ENCODE measurements around the gene PDCD7.
"Not testable (repeated sequence)": the region's sequence is repeated elsewhere in the genome, so short reads cannot be mapped to it uniquely, and the experiment has no call there.

PDCD7 gene

GRCh38 chr15:65147902-65148301 lies 14.3 kb upstream of the PDCD7 start:
- Histone ChIP-seq H3K9ac (ENCODE audit: low read depth, low read length, poor library complexity, severe bottlenecking) (no peak overlapping the region), H3K4me1 (ENCODE audit: insufficient read depth, low read length, poor library complexity, severe bottlenecking) (no peaks in the 10 kb centered on the region), H3K4me2 (ENCODE audit: low read depth, low read length, poor library complexity, severe bottlenecking) (no peak overlapping the region), H3F3A (ENCODE audit: low read depth) (no peaks in the 10 kb centered on the region), H3K4me3 (ENCODE audit: low read length, poor library complexity, severe bottlenecking) (no peak overlapping the region), H3K36me3 (ENCODE audit: insufficient read depth, low read length) (peaks cover 40% of the 10 kb centered on the region; the same call in 1 of the 2 replicates), H2AFZ (ENCODE audit: low read length) (no peak overlapping the region), H3K9me3 (ENCODE audit: insufficient read depth, low read depth, low read length) (no peaks in the 10 kb centered on the region), H3K9me2 (replicated peaks; ENCODE audit: low read depth, low read length) (no peaks in the 10 kb centered on the region), H3K27me3 (ENCODE audit: insufficient read depth, low read length, poor library complexity, severe bottlenecking) (no peaks in the 10 kb centered on the region), H4K20me1 (ENCODE audit: insufficient read depth, low read length, poor library complexity, severe bottlenecking) (no peaks in the 10 kb centered on the region), H3K79me2 (ENCODE audit: insufficient read depth, low read length) (no peaks in the 10 kb centered on the region)
- no peak for TF ChIP-seq EZH2phosphoT487 (IDR thresholded peaks at IDR 0.05; ENCODE audit: borderline replicate concordance)
- TF ChIP-seq, protein P1, sequence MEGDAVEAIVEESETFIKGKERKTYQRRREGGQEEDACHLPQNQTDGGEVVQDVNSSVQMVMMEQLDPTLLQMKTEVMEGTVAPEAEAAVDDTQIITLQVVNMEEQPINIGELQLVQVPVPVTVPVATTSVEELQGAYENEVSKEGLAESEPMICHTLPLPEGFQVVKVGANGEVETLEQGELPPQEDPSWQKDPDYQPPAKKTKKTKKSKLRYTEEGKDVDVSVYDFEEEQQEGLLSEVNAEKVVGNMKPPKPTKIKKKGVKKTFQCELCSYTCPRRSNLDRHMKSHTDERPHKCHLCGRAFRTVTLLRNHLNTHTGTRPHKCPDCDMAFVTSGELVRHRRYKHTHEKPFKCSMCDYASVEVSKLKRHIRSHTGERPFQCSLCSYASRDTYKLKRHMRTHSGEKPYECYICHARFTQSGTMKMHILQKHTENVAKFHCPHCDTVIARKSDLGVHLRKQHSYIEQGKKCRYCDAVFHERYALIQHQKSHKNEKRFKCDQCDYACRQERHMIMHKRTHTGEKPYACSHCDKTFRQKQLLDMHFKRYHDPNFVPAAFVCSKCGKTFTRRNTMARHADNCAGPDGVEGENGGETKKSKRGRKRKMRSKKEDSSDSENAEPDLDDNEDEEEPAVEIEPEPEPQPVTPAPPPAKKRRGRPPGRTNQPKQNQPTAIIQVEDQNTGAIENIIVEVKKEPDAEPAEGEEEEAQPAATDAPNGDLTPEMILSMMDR (conservative IDR thresholded peaks at IDR 0.05; ENCODE audit: low read length), result no peak

DNA sequence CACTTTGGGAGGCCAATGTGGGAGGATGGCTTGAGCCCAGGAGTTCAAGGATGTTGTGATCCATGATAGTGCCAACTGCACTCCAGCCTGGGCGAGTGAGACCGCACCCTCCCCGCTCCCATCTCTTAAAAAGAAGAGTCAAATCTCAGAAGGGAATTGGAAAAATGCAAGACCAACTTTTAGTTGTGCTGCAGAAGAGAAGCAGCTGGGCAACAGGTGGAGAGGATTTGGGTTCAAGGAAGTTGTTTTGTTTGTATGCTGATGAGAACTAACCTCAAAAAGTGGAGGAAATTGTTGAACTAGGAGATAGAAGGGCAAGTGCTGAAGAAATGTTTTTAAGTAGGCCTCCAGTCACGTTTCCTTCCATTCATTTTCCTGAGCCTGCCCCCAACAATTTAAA lies 12.8 kb upstream of the PDCD7 start:
- H3K9ac ChIP-seq (ENCODE audit: low read depth, low read length, poor library complexity, severe bottlenecking), result no peak overlapping the region
- no peaks in the 10 kb centered on the region for H3K4me1 ChIP-seq (ENCODE audit: insufficient read depth, low read length, poor library complexity, severe bottlenecking)
- no peak overlapping the region for H3K4me2 ChIP-seq (ENCODE audit: low read depth, low read length, poor library complexity, severe bottlenecking)
- H3K36me3 ChIP-seq (ENCODE audit: insufficient read depth, low read length), result peaks cover 32% of the 10 kb centered on the region; the same call in 1 of the 2 replicates
- no peaks in the 10 kb centered on the region for H3K9me2 ChIP-seq (replicated peaks; ENCODE audit: low read depth, low read length)
- no peaks in the 10 kb centered on the region for H3K79me2 ChIP-seq (ENCODE audit: insufficient read depth, low read length)
- no peaks in the 10 kb centered on the region for H3K9me3 ChIP-seq (ENCODE audit: insufficient read depth, low read depth, low read length)
- H3K4me3 ChIP-seq (ENCODE audit: low read length, poor library complexity, severe bottlenecking), result no peak overlapping the region
- no peaks in the 10 kb centered on the region for H4K20me1 ChIP-seq (ENCODE audit: insufficient read depth, low read length, poor library complexity, severe bottlenecking)
- H2AFZ ChIP-seq (ENCODE audit: low read length), result no peak overlapping the region
- H3F3A ChIP-seq (ENCODE audit: low read depth), result no peaks in the 10 kb centered on the region
- no peaks in the 10 kb centered on the region for H3K27me3 ChIP-seq (ENCODE audit: insufficient read depth, low read length, poor library complexity, severe bottlenecking)
- TF ChIP-seq EZH2phosphoT487 (IDR thresholded peaks at IDR 0.05; ENCODE audit: borderline replicate concordance), result no peak
- TF ChIP-seq, protein P1 (conservative IDR thresholded peaks at IDR 0.05; ENCODE audit: low read length), result no peak

- not testable (repeated sequence) for H3K36me3 ChIP-seq (ENCODE audit: insufficient read depth, low read length); H3F3A ChIP-seq (ENCODE audit: low read depth); H3K4me1 ChIP-seq (ENCODE audit: insufficient read depth, low read length, poor library complexity, severe bottlenecking); H4K20me1 ChIP-seq (ENCODE audit: insufficient read depth, low read length, poor library complexity, severe bottlenecking); H3K4me3 ChIP-seq (ENCODE audit: low read length, poor library complexity, severe bottlenecking); H2AFZ ChIP-seq (ENCODE audit: low read length); H3K79me2 ChIP-seq (ENCODE audit: insufficient read depth, low read length); H3K9me2 ChIP-seq (replicated peaks; ENCODE audit: low read depth, low read length); H3K27me3 ChIP-seq (ENCODE audit: insufficient read depth, low read length, poor library complexity, severe bottlenecking); H3K4me2 ChIP-seq (ENCODE audit: low read depth, low read length, poor library complexity, severe bottlenecking); H3K9me3 ChIP-seq (ENCODE audit: insufficient read depth, low read depth, low read length); H3K9ac ChIP-seq (ENCODE audit: low read depth, low read length, poor library complexity, severe bottlenecking)
Observed at GRCh38 chr15:65138631-65139030, 5.0 kb upstream of the PDCD7 start.

- not testable (repeated sequence) for H3K4me2 ChIP-seq (ENCODE audit: low read depth, low read length, poor library complexity, severe bottlenecking); H3K4me3 ChIP-seq (ENCODE audit: low read length, poor library complexity, severe bottlenecking); H3K9ac ChIP-seq (ENCODE audit: low read depth, low read length, poor library complexity, severe bottlenecking); H3K36me3 ChIP-seq (ENCODE audit: insufficient read depth, low read length); H3K9me3 ChIP-seq (ENCODE audit: insufficient read depth, low read depth, low read length); H2AFZ ChIP-seq (ENCODE audit: low read length); H3K27me3 ChIP-seq (ENCODE audit: insufficient read depth, low read length, poor library complexity, severe bottlenecking); H4K20me1 ChIP-seq (ENCODE audit: insufficient read depth, low read length, poor library complexity, severe bottlenecking); H3K9me2 ChIP-seq (replicated peaks; ENCODE audit: low read depth, low read length); H3K4me1 ChIP-seq (ENCODE audit: insufficient read depth, low read length, poor library complexity, severe bottlenecking); H3K79me2 ChIP-seq (ENCODE audit: insufficient read depth, low read length); H3F3A ChIP-seq (ENCODE audit: low read depth)
Observed at GRCh38 chr15:65137893-65138292, 4.3 kb upstream of the PDCD7 start.

DNA sequence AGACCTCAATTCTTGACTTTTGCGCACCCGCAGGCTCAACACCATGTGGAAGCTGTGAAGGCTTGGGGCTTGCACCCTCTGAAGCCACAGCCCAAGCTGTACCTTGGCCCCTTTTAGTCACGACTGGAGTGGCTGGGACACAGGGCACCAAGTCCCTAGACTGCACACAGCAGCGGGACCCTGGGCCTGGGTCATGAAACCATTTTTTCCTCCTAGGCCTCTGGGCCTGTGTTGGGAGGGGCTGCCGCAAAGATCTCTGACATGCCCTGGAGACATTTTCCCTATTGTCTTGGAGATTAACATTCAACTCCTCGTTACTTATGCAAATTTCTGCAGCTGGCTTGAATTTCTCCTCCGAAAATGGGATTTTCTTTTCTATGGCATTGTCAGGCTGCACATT lies 3.5 kb upstream of the PDCD7 start:
- not testable (repeated sequence) for H3K4me2 ChIP-seq (ENCODE audit: low read depth, low read length, poor library complexity, severe bottlenecking); H3K9me3 ChIP-seq (ENCODE audit: insufficient read depth, low read depth, low read length); H3K4me1 ChIP-seq (ENCODE audit: insufficient read depth, low read length, poor library complexity, severe bottlenecking); H4K20me1 ChIP-seq (ENCODE audit: insufficient read depth, low read length, poor library complexity, severe bottlenecking); H2AFZ ChIP-seq (ENCODE audit: low read length); H3F3A ChIP-seq (ENCODE audit: low read depth); H3K9ac ChIP-seq (ENCODE audit: low read depth, low read length, poor library complexity, severe bottlenecking); H3K27me3 ChIP-seq (ENCODE audit: insufficient read depth, low read length, poor library complexity, severe bottlenecking); H3K36me3 ChIP-seq (ENCODE audit: insufficient read depth, low read length); H3K4me3 ChIP-seq (ENCODE audit: low read length, poor library complexity, severe bottlenecking); H3K9me2 ChIP-seq (replicated peaks; ENCODE audit: low read depth, low read length)
- H3K79me2 ChIP-seq (ENCODE audit: insufficient read depth, low read length), result peaks cover 17% of the 10 kb centered on the region

Measured in Loucy (cell line).